Karpas-422 (cell line): Measurements from ENCODE around the gene MACROD2. TPM values are rescaled to one million over a fixed set of nuclear protein-coding genes. Genes with fewer than 3 reads are reported as not detected.

ENCODE experiments used
- DNase-seq: peaks from one replicate; pipeline ENCODE4 v3.0.0-alpha.2; 2015
- H2AFZ ChIP-seq: fragments of 200-600 bp; sonication (generic); 2 replicates; pipeline ENCODE4 v1.6.1; 2014; ENCODE audit warnings: antibody characterized with exemption, low read length, mixed read lengths
- H3K27ac ChIP-seq: fragments of 200-600 bp; sonication (generic); 2 replicates; pipeline ENCODE4 v1.5.1; 2014; ENCODE audit warnings: mild to moderate bottlenecking, low read length, moderate library complexity
- H3K27me3 ChIP-seq: fragments of 200-600 bp; sonication (generic); 2 replicates; pipeline ENCODE4 v1.6.1; 2014; ENCODE audit warnings: low read length, mixed read lengths
- H3K36me3 ChIP-seq: fragments of 200-600 bp; sonication (generic); 2 replicates; pipeline ENCODE4 v1.6.1; 2014; ENCODE audit warnings: low read length, mixed read lengths; ENCODE audit not compliant: insufficient read depth
- H3K4me1 ChIP-seq: fragments of 200-600 bp; sonication (generic); 2 replicates; pipeline ENCODE4 v1.6.1; 2014; ENCODE audit warnings: mild to moderate bottlenecking, low read length, mixed read lengths
- H3K4me2 ChIP-seq: fragments of 200-600 bp; sonication (generic); 2 replicates; pipeline ENCODE4 v1.6.1; 2014; ENCODE audit warnings: low read length, low read depth, mild to moderate bottlenecking; ENCODE audit not compliant: poor library complexity, severe bottlenecking
- H3K4me3 ChIP-seq: fragments of 200-600 bp; sonication (generic); 2 replicates; pipeline ENCODE4 v1.5.1; 2014; ENCODE audit warnings: mild to moderate bottlenecking, antibody characterized with exemption, low read length, mixed read lengths
- H3K79me2 ChIP-seq: fragments of 200-600 bp; sonication (generic); 2 replicates; pipeline ENCODE4 v1.6.1; 2014; ENCODE audit warnings: mild to moderate bottlenecking, low read length, mixed read lengths
- H3K9ac ChIP-seq: fragments of 200-600 bp; sonication (generic); 2 replicates; pipeline ENCODE4 v1.6.0; 2014; ENCODE audit warnings: low read length
- H3K9me2 ChIP-seq: fragments of 200-600 bp; sonication (generic), shearing (Covaris generic); replicated peaks from 2 replicates; pipeline ENCODE4 v1.6.0; 2014; ENCODE audit warnings: mild to moderate bottlenecking, low read length, moderate library complexity; ENCODE audit not compliant: insufficient read depth
- H3K9me3 ChIP-seq: fragments of 300-700, 200-600 bp; sonication (generic); 2 replicates; pipeline ENCODE4 v1.6.1; 2014; ENCODE audit warnings: low read length, mixed read lengths
- H4K20me1 ChIP-seq: fragments of 200-600 bp; sonication (generic); 2 replicates; pipeline ENCODE4 v1.6.1; 2014; ENCODE audit warnings: mild to moderate bottlenecking, antibody characterized with exemption, low read length, low read depth; ENCODE audit not compliant: insufficient read depth
- total RNA-seq: library from RNA; depleted of rRNA; stranded (reverse); fragments of >200 nt; shearing (Covaris generic); gene quantifications from 2 replicates; pipeline ENCODE4 v1.2.3, GENCODE V29; 2014; ENCODE audit warnings: low replicate concordance

MACROD2 gene
- total RNA-seq, 1 experiment from 2014 or later: 0.15 TPM

DNA sequence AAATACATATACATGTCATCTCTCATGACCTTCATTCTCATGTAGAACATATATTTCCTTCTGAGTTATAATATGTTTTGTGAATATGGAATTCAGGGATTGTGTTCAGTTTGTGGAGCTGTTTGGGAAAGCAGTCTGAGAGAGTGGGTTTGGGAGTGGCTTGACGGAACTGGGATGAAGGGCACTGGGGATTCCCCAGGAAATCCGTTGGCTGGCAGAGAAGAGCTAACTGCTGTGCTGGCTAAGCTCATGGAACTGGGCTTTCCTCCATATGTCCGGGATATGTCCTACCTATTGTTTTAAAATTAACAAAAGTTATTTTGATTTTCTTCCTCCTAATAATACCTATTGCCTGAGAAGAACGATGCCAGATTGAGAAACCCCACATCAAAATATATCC lies 701.6 kb downstream of the MACROD2 start:
- H4K20me1 ChIP-seq: no peaks in the 10 kb centered on the region
- no peak overlapping the region for H3K27ac ChIP-seq
- no peak for DNase-seq
- H3K9ac ChIP-seq: no peak overlapping the region
- H3K4me3 ChIP-seq: no peak overlapping the region
- no peaks in the 10 kb centered on the region for H3K27me3 ChIP-seq
- H3K36me3 ChIP-seq: no peaks in the 10 kb centered on the region
- H2AFZ ChIP-seq: no peak overlapping the region
- no peaks in the 10 kb centered on the region for H3K9me3 ChIP-seq
- no peaks in the 10 kb centered on the region for H3K9me2 ChIP-seq
- H3K4me1 ChIP-seq: no peaks in the 10 kb centered on the region
- no peaks in the 10 kb centered on the region for H3K79me2 ChIP-seq
- H3K4me2 ChIP-seq: no peak overlapping the region

DNA sequence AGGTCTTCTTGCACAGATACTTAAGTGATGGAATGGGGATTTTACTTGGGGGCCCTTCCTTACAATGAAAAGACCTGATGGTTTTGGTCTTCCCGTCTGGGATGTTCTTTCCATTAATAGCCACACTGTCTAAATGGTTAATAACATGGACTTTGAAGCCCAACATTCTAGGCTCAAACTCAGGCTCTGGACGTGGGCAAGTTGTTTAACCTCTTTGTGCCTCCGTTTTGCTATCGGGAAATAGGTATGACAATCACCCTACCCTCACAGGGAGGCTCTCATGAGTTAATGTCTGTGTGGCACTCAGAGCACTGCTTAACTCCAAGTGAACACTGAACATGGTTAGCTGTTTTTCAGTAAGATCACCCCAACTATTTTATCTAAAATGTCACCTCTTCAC lies 702.8 kb downstream of the MACROD2 start:
- H4K20me1 ChIP-seq: no peaks in the 10 kb centered on the region
- H3K9me2 ChIP-seq: no peaks in the 10 kb centered on the region
- no peaks in the 10 kb centered on the region for H3K9me3 ChIP-seq
- H3K36me3 ChIP-seq: no peaks in the 10 kb centered on the region
- H3K4me3 ChIP-seq: no peak overlapping the region
- no peak for DNase-seq
- no peaks in the 10 kb centered on the region for H3K79me2 ChIP-seq
- H3K4me2 ChIP-seq: no peak overlapping the region
- H3K27ac ChIP-seq: no peak overlapping the region
- no peaks in the 10 kb centered on the region for H3K4me1 ChIP-seq
- no peaks in the 10 kb centered on the region for H3K27me3 ChIP-seq
- no peak overlapping the region for H3K9ac ChIP-seq
- H2AFZ ChIP-seq: no peak overlapping the region

DNA sequence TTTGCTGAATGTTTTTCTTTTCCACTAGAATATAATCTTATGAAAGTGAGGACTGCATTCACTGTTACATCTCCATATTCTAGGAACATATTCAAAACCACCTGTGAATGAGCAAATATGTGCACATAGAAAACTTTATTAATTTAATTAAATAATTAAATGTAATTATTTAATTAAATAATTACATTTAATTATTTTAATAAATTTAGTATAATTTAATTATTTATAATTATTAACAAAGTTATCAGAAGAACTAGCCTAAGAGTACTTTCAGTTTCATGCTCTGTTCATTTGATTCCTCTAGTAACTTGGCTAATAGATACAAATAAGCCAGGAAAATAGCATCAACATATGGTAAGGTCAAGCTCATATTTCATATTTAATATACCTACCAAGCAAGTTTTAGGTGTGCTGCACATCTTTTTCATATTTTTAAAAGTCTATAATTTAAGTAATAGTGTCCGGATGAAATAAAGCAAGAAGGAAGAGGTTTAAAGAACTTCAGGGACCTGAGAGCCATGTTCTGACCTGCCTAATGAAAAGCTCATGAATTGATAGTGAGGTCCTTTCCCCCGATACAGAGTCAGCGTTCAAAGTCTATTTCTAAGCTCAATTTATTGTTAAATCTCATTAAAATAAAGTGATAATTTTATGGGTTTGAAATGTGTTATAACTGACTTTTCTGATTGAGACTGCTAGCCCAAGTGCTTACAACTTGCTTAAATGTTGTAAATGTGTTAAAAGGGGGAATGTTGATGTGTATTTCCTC lies 703.5 kb downstream of the MACROD2 start:
- Histone ChIP-seq H3K36me3 (no peaks in the 10 kb centered on the region), H3K79me2 (no peaks in the 10 kb centered on the region), H3K27me3 (no peaks in the 10 kb centered on the region), H3K4me1 (no peaks in the 10 kb centered on the region), H2AFZ (no peak overlapping the region), H3K9ac (no peak overlapping the region), H3K4me2 (no peak overlapping the region), H3K4me3 (no peak overlapping the region), H3K27ac (no peak overlapping the region), H3K9me2 (no peaks in the 10 kb centered on the region), H4K20me1 (no peaks in the 10 kb centered on the region), H3K9me3 (no peaks in the 10 kb centered on the region)
- DNase-seq: no peak

DNA sequence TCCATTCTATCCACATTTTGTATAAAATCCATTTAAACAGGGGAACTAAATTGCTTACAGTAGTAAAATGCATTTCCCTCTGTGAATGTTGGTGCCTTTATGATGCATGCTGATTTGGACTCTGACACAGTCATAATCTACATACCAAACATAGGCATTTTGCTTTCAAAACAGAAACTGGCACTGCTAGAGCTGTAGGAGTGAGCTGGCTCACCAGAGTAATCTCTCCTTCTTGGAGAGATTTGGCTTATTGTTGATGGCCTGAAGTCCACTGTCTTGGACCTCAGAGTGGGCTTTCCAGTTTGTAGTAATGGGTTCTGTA lies 705.3 kb downstream of the MACROD2 start:
- Histone ChIP-seq H3K27me3 (no peaks in the 10 kb centered on the region), H3K79me2 (no peaks in the 10 kb centered on the region), H3K9ac (no peak overlapping the region), H3K9me2 (no peaks in the 10 kb centered on the region), H3K4me1 (no peaks in the 10 kb centered on the region), H4K20me1 (no peaks in the 10 kb centered on the region), H3K9me3 (no peaks in the 10 kb centered on the region), H3K4me3 (no peak overlapping the region), H3K27ac (no peak overlapping the region), H2AFZ (no peak overlapping the region), H3K4me2 (no peak overlapping the region), H3K36me3 (no peaks in the 10 kb centered on the region)
- no peak for DNase-seq

DNA sequence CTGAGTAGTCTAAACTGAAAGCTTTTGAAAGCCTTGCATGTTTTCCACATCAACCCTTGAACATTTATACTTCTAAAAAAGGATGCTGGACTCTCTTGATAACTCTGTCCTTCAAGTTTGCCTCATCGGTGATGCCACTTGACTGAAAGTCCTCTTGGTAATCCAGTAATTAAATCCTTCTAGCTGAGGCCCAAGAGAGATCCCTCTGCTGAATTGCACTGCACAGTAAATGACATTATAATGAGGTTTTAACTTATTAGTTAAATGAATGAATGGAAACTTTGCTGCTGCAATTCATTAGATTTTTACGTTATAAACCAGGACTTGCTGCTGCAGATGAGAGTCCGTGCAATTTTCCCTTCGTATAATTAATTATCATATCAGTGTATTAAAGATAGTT lies 706.0 kb downstream of the MACROD2 start:
- no peak for DNase-seq
- no peaks in the 10 kb centered on the region for H3K9me2 ChIP-seq
- H3K4me2 ChIP-seq: no peak overlapping the region
- no peaks in the 10 kb centered on the region for H3K27me3 ChIP-seq
- no peak overlapping the region for H3K4me3 ChIP-seq
- no peaks in the 10 kb centered on the region for H3K9me3 ChIP-seq
- H3K9ac ChIP-seq: no peak overlapping the region
- no peak overlapping the region for H2AFZ ChIP-seq
- H3K4me1 ChIP-seq: no peaks in the 10 kb centered on the region
- H3K27ac ChIP-seq: no peak overlapping the region
- no peaks in the 10 kb centered on the region for H3K36me3 ChIP-seq
- H4K20me1 ChIP-seq: no peaks in the 10 kb centered on the region
- no peaks in the 10 kb centered on the region for H3K79me2 ChIP-seq

DNA sequence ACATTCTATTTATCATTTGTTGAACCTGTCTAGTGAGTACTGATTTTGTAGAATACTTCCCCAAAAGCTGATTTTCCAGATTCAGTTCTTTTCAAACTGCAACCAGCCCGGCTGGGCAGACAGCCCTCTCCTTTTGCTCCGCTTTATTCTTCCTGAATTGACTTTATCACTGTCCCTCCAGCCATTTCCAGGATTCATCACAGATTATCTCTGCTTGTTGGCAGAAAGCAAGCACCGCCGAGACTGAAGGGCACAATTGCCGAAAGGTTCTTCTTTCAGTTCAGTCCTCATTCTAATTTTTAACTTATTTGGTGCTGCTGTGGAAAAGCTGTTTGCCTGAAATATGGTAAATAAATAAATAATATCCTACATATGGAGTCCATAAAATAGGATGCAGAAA lies 711.2 kb downstream of the MACROD2 start:
- no peaks in the 10 kb centered on the region for H3K27me3 ChIP-seq
- no peak overlapping the region for H2AFZ ChIP-seq
- no peak for DNase-seq
- H4K20me1 ChIP-seq: no peaks in the 10 kb centered on the region
- no peak overlapping the region for H3K9ac ChIP-seq
- H3K4me1 ChIP-seq: no peaks in the 10 kb centered on the region
- H3K27ac ChIP-seq: no peak overlapping the region
- no peak overlapping the region for H3K4me2 ChIP-seq
- H3K9me2 ChIP-seq: no peaks in the 10 kb centered on the region
- no peaks in the 10 kb centered on the region for H3K36me3 ChIP-seq
- H3K79me2 ChIP-seq: no peaks in the 10 kb centered on the region
- no peak overlapping the region for H3K4me3 ChIP-seq
- no peaks in the 10 kb centered on the region for H3K9me3 ChIP-seq

DNA sequence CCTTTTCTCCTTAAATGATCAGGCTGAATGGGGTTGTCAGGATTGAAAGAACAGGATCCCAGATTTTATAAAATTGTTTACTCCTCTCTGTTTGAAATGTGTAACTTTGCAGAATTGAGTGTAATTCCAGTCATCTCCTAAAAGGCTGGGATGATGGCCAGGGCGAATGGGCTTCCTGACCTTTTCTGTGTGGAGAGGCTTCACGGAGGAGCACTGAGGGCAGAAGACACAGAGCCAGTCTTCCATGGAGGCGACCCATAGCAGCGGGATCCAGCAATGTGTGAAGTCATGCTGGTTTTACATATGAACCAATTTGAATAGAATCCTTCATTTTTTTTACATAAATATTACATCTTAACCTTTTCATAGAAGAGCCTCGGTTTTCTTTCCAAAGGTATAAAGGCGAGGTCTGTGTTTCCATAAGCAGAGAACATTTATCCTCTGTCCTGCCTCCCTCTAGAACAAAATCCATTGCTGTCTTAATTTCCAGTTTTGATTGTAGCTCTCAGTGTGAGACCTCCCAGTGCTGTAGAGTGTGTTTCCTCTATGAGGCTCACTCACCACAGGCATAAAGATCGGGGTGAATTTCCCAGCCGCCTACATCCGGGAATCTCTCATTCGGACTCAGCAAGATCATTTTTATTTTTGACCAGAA lies 711.8 kb downstream of the MACROD2 start:
- H3K79me2 ChIP-seq: no peaks in the 10 kb centered on the region
- H3K9me2 ChIP-seq: no peaks in the 10 kb centered on the region
- H3K9ac ChIP-seq: no peak overlapping the region
- H3K4me3 ChIP-seq: no peak overlapping the region
- H3K9me3 ChIP-seq: no peaks in the 10 kb centered on the region
- no peak overlapping the region for H2AFZ ChIP-seq
- no peak overlapping the region for H3K4me2 ChIP-seq
- no peaks in the 10 kb centered on the region for H4K20me1 ChIP-seq
- H3K27me3 ChIP-seq: no peaks in the 10 kb centered on the region
- H3K4me1 ChIP-seq: no peaks in the 10 kb centered on the region
- H3K27ac ChIP-seq: no peak overlapping the region
- H3K36me3 ChIP-seq: no peaks in the 10 kb centered on the region
- no peak for DNase-seq

DNA sequence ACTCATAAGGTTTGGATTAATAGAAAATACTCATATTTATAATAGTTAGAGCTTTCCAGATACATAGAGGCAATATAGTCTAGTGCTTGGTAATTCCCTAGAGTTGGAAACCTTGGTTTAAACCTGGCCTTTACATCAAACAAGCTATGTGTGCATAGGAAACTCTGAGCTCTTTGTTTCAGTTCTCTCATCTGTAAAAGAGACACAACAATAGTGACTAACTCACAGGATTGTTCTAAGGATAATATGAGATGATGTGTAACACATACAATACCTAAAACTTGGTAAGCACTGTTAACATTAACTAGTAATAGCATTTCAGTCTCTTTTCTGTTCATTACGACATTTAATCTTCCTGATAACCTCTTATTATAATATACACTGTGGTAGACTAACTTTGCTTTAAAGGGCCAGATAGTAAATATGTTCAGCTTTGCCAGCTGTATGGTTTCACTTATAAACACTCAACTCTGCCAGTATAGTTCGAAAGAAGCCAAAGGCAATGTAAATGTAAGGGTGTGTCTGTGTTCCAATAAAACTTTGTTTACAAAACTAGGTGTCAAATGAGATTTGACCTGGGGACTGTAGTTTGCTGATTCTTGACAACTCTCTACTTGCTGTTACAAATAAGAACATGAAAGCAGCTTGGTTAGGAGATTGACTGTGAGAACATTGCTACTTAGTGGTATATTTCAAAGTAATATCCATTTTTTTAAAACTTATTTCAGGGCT lies 712.7 kb downstream of the MACROD2 start:
- Histone ChIP-seq H3K9me3 (no peaks in the 10 kb centered on the region), H3K4me2 (no peak overlapping the region)

More for the DNA sequence above, 712.7 kb downstream of the MACROD2 start:
- H4K20me1 ChIP-seq: no peaks in the 10 kb centered on the region
- H3K79me2 ChIP-seq: no peaks in the 10 kb centered on the region
- no peak overlapping the region for H2AFZ ChIP-seq
- no peaks in the 10 kb centered on the region for H3K4me1 ChIP-seq
- no peak overlapping the region for H3K27ac ChIP-seq
- no peaks in the 10 kb centered on the region for H3K9me2 ChIP-seq
- no peak overlapping the region for H3K9ac ChIP-seq
- no peak overlapping the region for H3K4me3 ChIP-seq
- no peak for DNase-seq
- H3K36me3 ChIP-seq: no peaks in the 10 kb centered on the region
- H3K27me3 ChIP-seq: no peaks in the 10 kb centered on the region
